CD4-positive, CD25-positive, alpha-beta regulatory T cell (primary cell): ENCODE results near the gene LTC4S. TPM values are rescaled to one million over a fixed set of nuclear protein-coding genes. Genes with fewer than 3 reads are reported as not detected.

ENCODE experiments used
- ATAC-seq, 2 donors: fragments of 150-1000 bp; cut with Tn5 transposase; one replicate each; pipeline ENCODE4 v1.10.0; 2021; ENCODE audit warnings: low read depth in 2 of 2, moderate number of reproducible peaks in 2 of 2, moderate library complexity in 1 of 2
- DNase-seq, 3 donors: peaks; one replicate each; pipeline versions ENCODE4 v3.0.0 to v3.0.0-alpha.2; 2012 to 2022; ENCODE audit warnings: mixed read lengths in 1 of 3
- H3K27ac ChIP-seq: one replicate; pipeline ENCODE4 v1.7.0; 2013; ENCODE audit warnings: mild to moderate bottlenecking, low read length; ENCODE audit not compliant: insufficient read depth, poor library complexity, severe bottlenecking
- H3K27me3 ChIP-seq: one replicate; pipeline ENCODE4 v1.7.0; 2013; ENCODE audit warnings: low read length; ENCODE audit not compliant: control insufficient read depth, insufficient read depth
- H3K36me3 ChIP-seq: one replicate; pipeline ENCODE4 v1.7.0; 2013; ENCODE audit warnings: mild to moderate bottlenecking, low read length, moderate library complexity; ENCODE audit not compliant: control insufficient read depth, insufficient read depth
- H3K4me1 ChIP-seq: 2 replicates; pipeline ENCODE4 v1.7.0; 2013; ENCODE audit warnings: mild to moderate bottlenecking, low read length; ENCODE audit not compliant: insufficient read depth, control insufficient read depth, poor library complexity, severe bottlenecking
- H3K4me3 ChIP-seq: one replicate; pipeline ENCODE4 v1.7.0; 2013; ENCODE audit warnings: low read depth, mild to moderate bottlenecking, low read length, moderate library complexity
- H3K9me3 ChIP-seq, 2 experiments: 1 replicate in 1 of 2; 2 replicates in 1 of 2; pipeline ENCODE4 v1.7.0; 2013; ENCODE audit warnings: low read length in 2 of 2, mild to moderate bottlenecking in 1 of 2, moderate library complexity in 1 of 2; ENCODE audit not compliant: control insufficient read depth in 2 of 2
- H3K27ac Mint-ChIP-seq, 3 donors: one replicate each; pipeline ENCODE4 v1.8.0; 2020 to 2022; ENCODE audit warnings: mild to moderate bottlenecking in 3 of 3, mixed read lengths in 3 of 3, moderate library complexity in 2 of 3
- H3K27me3 Mint-ChIP-seq: one replicate; pipeline ENCODE4 v1.8.0; 2022; ENCODE audit warnings: mild to moderate bottlenecking, mixed read lengths
- H3K36me3 Mint-ChIP-seq: one replicate; pipeline ENCODE4 v1.8.0; 2020; ENCODE audit warnings: mixed read lengths
- H3K4me1 Mint-ChIP-seq, 4 donors: one replicate each; pipeline ENCODE4 v1.8.0; 2020 to 2022; ENCODE audit warnings: mixed read lengths in 4 of 4, mild to moderate bottlenecking in 1 of 4
- H3K4me3 Mint-ChIP-seq, 4 donors: one replicate each; pipeline ENCODE4 v1.8.0; 2020 to 2022; ENCODE audit warnings: mild to moderate bottlenecking in 4 of 4, mixed read lengths in 4 of 4, moderate library complexity in 3 of 4
- H3K9me3 Mint-ChIP-seq, 7 donors: one replicate each; pipeline ENCODE4 v1.8.0; 2020 to 2022; ENCODE audit warnings: mixed read lengths in 7 of 7, mild to moderate bottlenecking in 3 of 7, moderate library complexity in 2 of 7
- polyA plus RNA-seq, 4 donors: library from polyadenylated mRNA; unstranded; fragments of 300-500 nt; fragmentation: Illumina TruSeq; gene quantifications; one replicate each; pipeline ENCODE4 v1.2.3, GENCODE V29; 2021
- total RNA-seq: library from RNA; stranded (reverse); gene quantifications from one replicate; pipeline ENCODE4 v1.2.3, GENCODE V29; 2022

The LTC4S gene
- total and polyA plus RNA-seq, 5 donors from 2014 or later = 0.48 to 4.3 (median 1.8) TPM

- Mint-ChIP-seq H3K27ac (peak overlapping the region; percentile 77 to 89 (median 82)), H3K4me1 (peaks cover 34 to 81% (median 67%) of the 10 kb centered on the region in 4 donors)
These were observed 34.8 kb upstream of the LTC4S start for GRCh38 chr5:179758955-179759354.

DNA sequence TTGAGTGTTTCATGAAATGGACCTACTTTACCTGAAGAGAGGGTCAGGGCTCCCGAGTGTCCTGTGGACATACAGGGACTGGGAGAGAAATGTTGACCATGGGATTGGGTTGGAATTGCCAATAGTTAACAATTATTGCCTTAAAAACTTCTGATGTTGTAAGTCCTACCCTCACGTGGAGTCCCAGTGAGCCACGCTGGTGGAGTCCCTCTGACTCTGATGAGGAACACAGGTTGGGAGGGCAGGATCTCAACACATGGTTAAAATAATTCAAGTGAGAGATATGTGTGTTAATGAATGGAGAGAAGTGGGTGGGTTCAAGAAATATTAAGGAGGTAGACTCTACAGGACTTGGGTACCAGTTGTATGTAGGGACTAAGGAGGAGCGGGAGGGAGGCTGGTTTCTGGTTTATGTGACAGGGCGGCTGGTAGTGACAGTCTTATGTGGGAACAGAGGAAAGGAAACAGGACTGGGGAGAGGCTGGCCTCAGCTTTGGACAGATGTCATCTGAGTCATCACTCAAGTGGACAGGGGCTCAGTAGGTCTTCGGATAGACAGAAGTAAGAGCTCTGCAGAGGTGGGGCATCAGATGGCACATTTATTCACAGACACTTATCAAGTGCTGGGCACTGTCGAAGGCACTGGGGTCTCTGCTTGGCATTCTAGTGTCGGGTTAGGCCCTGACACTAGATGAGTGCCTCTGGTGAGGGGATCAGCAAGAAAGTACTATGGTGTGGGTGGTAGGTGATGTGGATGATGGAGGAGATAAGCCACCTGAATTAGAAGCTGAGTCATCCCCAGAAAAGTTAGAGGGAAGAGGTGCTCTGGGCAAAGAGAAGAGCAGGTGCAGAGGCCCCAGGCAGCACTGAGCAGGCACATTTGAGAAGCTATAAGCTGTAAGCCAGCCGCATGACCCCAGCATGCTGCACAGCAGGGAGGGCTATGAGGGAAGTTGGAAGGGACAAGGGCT, 33.9 kb upstream of the LTC4S start:
- Mint-ChIP-seq H3K4me3 (peak overlapping the region; percentile 4 to 74 (median 20)), H3K36me3 (no peaks in the 10 kb centered on the region), H3K4me1 (peaks cover 33 to 74% (median 59%) of the 10 kb centered on the region in 4 donors), H3K27me3 (no peaks in the 10 kb centered on the region), H3K27ac (peak overlapping the region; percentile 82 to 89 (median 89)), H3K9me3 (no peaks in the 10 kb centered on the region)
- ATAC-seq = peak; percentile 29 to 57
- H3K4me3 ChIP-seq = no peak overlapping the region
- H3K4me1 ChIP-seq = peaks cover 58% of the 10 kb centered on the region
- DNase-seq = peak in 1 of 3 donors; percentile 55
- peaks cover 5% of the 10 kb centered on the region for H3K36me3 ChIP-seq
- peak overlapping the region; percentile 38 for H3K27ac ChIP-seq
- no peaks in the 10 kb centered on the region for H3K9me3 ChIP-seq
- no peaks in the 10 kb centered on the region for H3K27me3 ChIP-seq

More at GRCh38 chr5:179758955-179759354, 34.8 kb upstream of the LTC4S start:
- H3K27me3 Mint-ChIP-seq = no peaks in the 10 kb centered on the region
- no peaks in the 10 kb centered on the region for H3K9me3 Mint-ChIP-seq
- ATAC-seq (no peak), DNase-seq (no peak)
- Histone ChIP-seq H3K27ac (peak overlapping the region; percentile 38), H3K36me3 (peaks cover 4% of the 10 kb centered on the region), H3K9me3 (no peaks in the 10 kb centered on the region), H3K4me3 (peak overlapping the region; percentile 27), H3K27me3 (no peaks in the 10 kb centered on the region), H3K4me1 (peaks cover 67% of the 10 kb centered on the region)
- peak overlapping the region in 3 of 4 donors; percentile 7 to 74 (median 40) for H3K4me3 Mint-ChIP-seq
- no peaks in the 10 kb centered on the region for H3K36me3 Mint-ChIP-seq

GRCh38 chr5:179762079-179762780, 31.6 kb upstream of the LTC4S start:
- Histone ChIP-seq H3K4me3 (no peak overlapping the region), H3K36me3 (peaks cover 28% of the 10 kb centered on the region), H3K4me1 (peaks cover 52% of the 10 kb centered on the region), H3K27me3 (no peaks in the 10 kb centered on the region), H3K9me3 (no peaks in the 10 kb centered on the region), H3K27ac (peak overlapping the region; percentile 48)
- peak overlapping the region; percentile 52 to 82 (median 63) for H3K27ac Mint-ChIP-seq
- DNase-seq = peak in 2 of 3 donors; percentile 45 to 67
- H3K9me3 Mint-ChIP-seq = no peaks in the 10 kb centered on the region
- H3K4me3 Mint-ChIP-seq = peak overlapping the region; percentile 4 to 51 (median 36)
- H3K4me1 Mint-ChIP-seq = peaks cover 30 to 72% (median 52%) of the 10 kb centered on the region in 4 donors
- no peaks in the 10 kb centered on the region for H3K27me3 Mint-ChIP-seq
- H3K36me3 Mint-ChIP-seq = peaks cover 9% of the 10 kb centered on the region
- ATAC-seq = peak; percentile 52 to 72

DNA sequence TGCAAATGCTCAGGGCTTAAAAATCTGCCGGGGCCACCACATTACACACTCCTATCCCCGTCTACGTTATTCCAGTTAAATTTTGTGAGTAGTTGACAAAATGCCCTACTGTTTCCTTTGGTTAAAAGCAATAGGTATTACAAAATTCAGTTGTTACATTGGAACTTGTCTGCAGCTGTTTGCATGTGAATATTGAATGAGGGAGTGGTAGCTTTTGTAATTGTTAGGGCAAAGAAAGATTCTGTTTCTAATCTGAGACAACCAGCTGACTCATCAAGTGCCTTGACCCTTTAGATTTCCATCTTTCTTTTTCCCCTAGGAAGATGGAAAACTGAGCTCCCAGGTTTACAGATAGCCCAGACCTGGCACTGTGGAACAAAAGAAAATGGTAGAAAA, 31.0 kb upstream of the LTC4S start:
- H3K4me1 Mint-ChIP-seq = peaks cover 29 to 70% (median 53%) of the 10 kb centered on the region in 4 donors
- Histone ChIP-seq H3K27ac (peak overlapping the region; percentile 48), H3K9me3 (no peaks in the 10 kb centered on the region), H3K4me1 (peaks cover 47% of the 10 kb centered on the region), H3K27me3 (no peaks in the 10 kb centered on the region), H3K4me3 (no peak overlapping the region), H3K36me3 (peaks cover 34% of the 10 kb centered on the region)
- peak overlapping the region in 2 of 3 donors; percentile 63 to 82 for H3K27ac Mint-ChIP-seq
- no peaks in the 10 kb centered on the region for H3K27me3 Mint-ChIP-seq
- DNase-seq (no peak), ATAC-seq (no peak)
- H3K9me3 Mint-ChIP-seq = no peaks in the 10 kb centered on the region
- H3K4me3 Mint-ChIP-seq = no peak overlapping the region
- H3K36me3 Mint-ChIP-seq = peaks cover 12% of the 10 kb centered on the region

- peak; percentile 30 to 74 (median 60) for DNase-seq
- Mint-ChIP-seq H3K4me3 (peak overlapping the region in 1 of 4 donors; percentile 80), H3K27me3 (no peaks in the 10 kb centered on the region), H3K9me3 (no peaks in the 10 kb centered on the region), H3K36me3 (peaks cover 14% of the 10 kb centered on the region), H3K4me1 (peaks cover 26 to 66% (median 51%) of the 10 kb centered on the region in 4 donors), H3K27ac (peak overlapping the region in 2 of 3 donors; percentile 34 to 82)
- Histone ChIP-seq H3K4me3 (peak overlapping the region; percentile 5), H3K4me1 (peaks cover 43% of the 10 kb centered on the region), H3K27ac (peak overlapping the region; percentile 48), H3K27me3 (no peaks in the 10 kb centered on the region), H3K36me3 (peaks cover 33% of the 10 kb centered on the region), H3K9me3 (no peaks in the 10 kb centered on the region)
- peak in 1 of 2 donors; percentile 52 for ATAC-seq
These were observed 30.4 kb upstream of the LTC4S start for GRCh38 chr5:179763215-179763945.

GRCh38 chr5:179764056-179764455, 29.7 kb upstream of the LTC4S start:
- Histone ChIP-seq H3K27ac (no peak overlapping the region), H3K27me3 (no peaks in the 10 kb centered on the region), H3K4me1 (peaks cover 38% of the 10 kb centered on the region), H3K36me3 (peaks cover 40% of the 10 kb centered on the region), H3K4me3 (no peak overlapping the region), H3K9me3 (no peaks in the 10 kb centered on the region)
- Mint-ChIP-seq H3K4me3 (no peak overlapping the region), H3K27ac (peak overlapping the region in 1 of 3 donors; percentile 82), H3K9me3 (no peaks in the 10 kb centered on the region), H3K36me3 (peaks cover 21% of the 10 kb centered on the region), H3K4me1 (peaks cover 26 to 64% (median 50%) of the 10 kb centered on the region in 4 donors), H3K27me3 (no peaks in the 10 kb centered on the region)
- ATAC-seq (no peak), DNase-seq (no peak)

GRCh38 chr5:179765400-179765799, 28.4 kb upstream of the LTC4S start:
- peaks cover 53% of the 10 kb centered on the region for H3K36me3 ChIP-seq
- ATAC-seq (no peak), DNase-seq (no peak)
- H3K36me3 Mint-ChIP-seq = peaks cover 28% of the 10 kb centered on the region
- H3K9me3 Mint-ChIP-seq = no peaks in the 10 kb centered on the region
- no peak overlapping the region for H3K4me3 ChIP-seq
- peaks cover 25% of the 10 kb centered on the region for H3K4me1 ChIP-seq
- peaks cover 21 to 50% (median 37%) of the 10 kb centered on the region in 4 donors for H3K4me1 Mint-ChIP-seq
- H3K27ac Mint-ChIP-seq = peak overlapping the region; percentile 35 to 64 (median 60)
- no peaks in the 10 kb centered on the region for H3K27me3 Mint-ChIP-seq
- no peaks in the 10 kb centered on the region for H3K27me3 ChIP-seq
- no peak overlapping the region for H3K4me3 Mint-ChIP-seq
- H3K9me3 ChIP-seq = no peaks in the 10 kb centered on the region
- H3K27ac ChIP-seq = no peak overlapping the region
